Subcutaneous adipose tissue (tissue), 4 donors: ENCODE measurements around the gene TMEM196. TPM values are rescaled to one million over a fixed set of nuclear protein-coding genes. Genes with fewer than 3 reads are reported as not detected.

Source experiments
- CTCF ChIP-seq: fragments of 450-650 bp; IDR thresholded peaks from one replicate; pipeline ENCODE4 v1.5.1; 2016; ENCODE audit warnings: low read depth, mild to moderate bottlenecking, control low read depth, antibody characterized with exemption, moderate library complexity
- total RNA-seq, 4 donors: library from RNA; depleted of rRNA; stranded (reverse); fragments of >200 nt; gene quantifications; one replicate each; pipeline ENCODE4 v1.1.0, GENCODE V29; 2016

TMEM196 gene
- total RNA-seq, 4 donors from 2014 or later, result not detected

DNA sequence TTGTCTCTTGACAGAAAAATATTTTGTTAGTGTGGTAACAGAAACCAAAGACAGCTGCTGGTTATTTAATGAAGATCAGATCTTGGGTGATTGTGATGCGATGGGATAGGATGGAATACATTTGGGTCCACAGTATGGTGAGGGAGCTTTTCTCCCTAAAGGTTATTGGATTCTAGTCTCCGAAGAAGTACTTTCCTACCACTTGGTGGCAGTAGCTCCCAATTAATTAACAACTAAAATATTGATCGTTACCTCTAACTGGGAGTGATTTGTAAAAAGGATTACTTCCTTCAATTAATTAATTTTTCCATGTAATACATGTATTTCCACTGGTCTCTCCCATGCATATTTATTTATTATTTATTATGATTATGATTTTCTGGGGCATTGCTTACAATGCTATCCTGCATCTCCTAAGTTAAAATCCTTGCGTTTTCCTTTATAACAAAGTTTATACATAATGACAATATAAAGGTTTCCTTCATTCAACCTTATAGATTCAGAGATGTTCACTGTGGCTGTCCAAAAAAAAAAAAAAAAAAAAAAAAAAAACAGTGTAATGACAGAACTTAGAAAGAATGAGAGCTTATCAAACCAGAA is 25.6 kb downstream of the TMEM196 start:
- TF ChIP-seq CTCF, result no peak

- no peak for TF ChIP-seq CTCF
Observed at GRCh38 chr7:19744075-19744474, 29.3 kb downstream of the TMEM196 start.

GRCh38 chr7:19728716-19729115 is 44.7 kb downstream of the TMEM196 start:
- no peak for TF ChIP-seq CTCF

GRCh38 chr7:19725770-19726169 is 47.6 kb downstream of the TMEM196 start:
- TF ChIP-seq CTCF, result no peak

GRCh38 chr7:19715499-19715898 is 57.9 kb downstream of the TMEM196 start:
- no peak for TF ChIP-seq CTCF

- no peak for TF ChIP-seq CTCF
Observed at GRCh38 chr7:19713676-19714075, 59.7 kb downstream of the TMEM196 start.

GRCh38 chr7:19709249-19709578 is 64.2 kb downstream of the TMEM196 start:
- no peak for TF ChIP-seq CTCF
